ENCODE measurements around the gene PILRA.
A peak's percentile ranks its signal among the peaks of the same experiment; 100 is the strongest.
"Not testable (repeated sequence)": the region's sequence is repeated elsewhere in the genome, so short reads cannot be mapped to it uniquely, and the experiment has no call there.

PILRA gene

DNA sequence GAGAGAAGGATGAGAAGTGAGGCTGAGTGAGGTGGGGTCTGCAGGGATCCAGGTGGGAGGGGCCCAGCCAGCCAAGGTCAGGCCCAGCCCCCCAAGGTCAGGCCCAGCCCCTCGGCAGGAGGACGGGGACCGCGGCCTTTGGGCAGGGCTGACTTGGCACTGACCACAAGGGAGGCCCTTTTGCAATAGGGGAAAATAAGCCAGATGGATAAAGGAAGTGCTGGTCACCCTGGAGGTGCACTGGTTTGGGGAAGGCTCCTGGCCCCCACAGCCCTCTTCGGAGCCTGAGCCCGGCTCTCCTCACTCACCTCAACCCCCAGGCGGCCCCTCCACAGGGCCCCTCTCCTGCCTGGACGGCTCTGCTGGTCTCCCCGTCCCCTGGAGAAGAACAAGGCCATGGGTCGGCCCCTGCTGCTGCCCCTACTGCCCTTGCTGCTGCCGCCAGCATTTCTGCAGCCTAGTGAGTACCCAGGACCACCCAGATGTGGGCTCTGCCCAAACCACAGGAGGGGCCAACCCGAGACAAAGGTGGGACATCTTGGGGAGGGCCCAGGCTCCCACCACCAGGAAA, at the start of gene PILRA:
PILRA (plus strand) TSS at position 227 of the 571 bp plus-strand sequence; CDS start at position 397, 170 bp downstream.
- Histone ChIP-seq H3K27ac (peak within 1 kb of the TSS; percentile 23 to 78), H3K4me3 (peak within 1 kb of the TSS; percentile 51)
- no peak for DNase-seq (ENCODE audit: low spot score)

DNA sequence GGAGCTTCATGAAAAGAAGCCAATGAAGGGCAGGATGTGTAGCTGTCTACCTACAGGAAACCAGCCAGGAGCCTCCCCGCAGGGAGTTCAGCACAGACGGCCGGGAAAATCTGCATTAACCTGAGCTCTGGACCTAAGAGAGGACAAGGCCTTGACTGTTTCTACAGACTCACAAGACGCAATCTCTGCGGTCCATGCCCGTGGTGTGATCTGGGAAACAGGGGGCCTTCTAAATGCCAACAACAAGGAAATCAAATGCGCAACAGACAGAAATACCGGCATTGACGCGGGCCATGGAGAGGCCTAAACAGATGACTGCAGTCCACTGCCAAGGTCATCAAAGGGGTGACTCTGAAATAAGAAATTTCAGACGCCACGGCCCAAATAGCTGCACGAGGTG, 49.1 kb upstream of the PILRA start:
- not testable (repeated sequence) for DNase-seq (ENCODE audit: low spot score); H3K4me3 ChIP-seq; H3K27ac ChIP-seq

More for the DNA sequence above, at the start of gene PILRA:
- TF ChIP-seq, protein P1, sequence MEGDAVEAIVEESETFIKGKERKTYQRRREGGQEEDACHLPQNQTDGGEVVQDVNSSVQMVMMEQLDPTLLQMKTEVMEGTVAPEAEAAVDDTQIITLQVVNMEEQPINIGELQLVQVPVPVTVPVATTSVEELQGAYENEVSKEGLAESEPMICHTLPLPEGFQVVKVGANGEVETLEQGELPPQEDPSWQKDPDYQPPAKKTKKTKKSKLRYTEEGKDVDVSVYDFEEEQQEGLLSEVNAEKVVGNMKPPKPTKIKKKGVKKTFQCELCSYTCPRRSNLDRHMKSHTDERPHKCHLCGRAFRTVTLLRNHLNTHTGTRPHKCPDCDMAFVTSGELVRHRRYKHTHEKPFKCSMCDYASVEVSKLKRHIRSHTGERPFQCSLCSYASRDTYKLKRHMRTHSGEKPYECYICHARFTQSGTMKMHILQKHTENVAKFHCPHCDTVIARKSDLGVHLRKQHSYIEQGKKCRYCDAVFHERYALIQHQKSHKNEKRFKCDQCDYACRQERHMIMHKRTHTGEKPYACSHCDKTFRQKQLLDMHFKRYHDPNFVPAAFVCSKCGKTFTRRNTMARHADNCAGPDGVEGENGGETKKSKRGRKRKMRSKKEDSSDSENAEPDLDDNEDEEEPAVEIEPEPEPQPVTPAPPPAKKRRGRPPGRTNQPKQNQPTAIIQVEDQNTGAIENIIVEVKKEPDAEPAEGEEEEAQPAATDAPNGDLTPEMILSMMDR (IDR thresholded peaks at IDR 0.05) = no peak

DNA sequence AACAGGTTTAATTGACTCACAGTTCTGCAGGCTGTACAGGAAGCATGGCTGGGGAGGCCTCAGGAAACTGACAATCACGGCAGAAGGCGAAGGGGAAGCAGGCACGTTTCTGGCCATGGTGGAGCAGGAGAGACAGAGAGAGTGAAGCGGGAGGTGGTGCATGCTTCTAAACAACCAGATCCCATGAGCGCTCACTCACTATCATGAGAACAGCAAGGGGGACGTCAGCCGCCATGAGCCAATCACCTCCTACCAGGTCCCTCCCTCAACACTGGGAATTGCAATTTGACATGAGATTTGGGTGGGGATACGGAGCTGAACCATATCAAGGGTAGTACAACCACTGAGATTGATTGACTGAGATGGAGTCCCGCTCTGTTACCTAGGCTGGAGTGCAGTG, 47.6 kb upstream of the PILRA start:
- DNase-seq (ENCODE audit: low spot score); H3K27ac ChIP-seq; H3K4me3 ChIP-seq: not testable (repeated sequence)

DNA sequence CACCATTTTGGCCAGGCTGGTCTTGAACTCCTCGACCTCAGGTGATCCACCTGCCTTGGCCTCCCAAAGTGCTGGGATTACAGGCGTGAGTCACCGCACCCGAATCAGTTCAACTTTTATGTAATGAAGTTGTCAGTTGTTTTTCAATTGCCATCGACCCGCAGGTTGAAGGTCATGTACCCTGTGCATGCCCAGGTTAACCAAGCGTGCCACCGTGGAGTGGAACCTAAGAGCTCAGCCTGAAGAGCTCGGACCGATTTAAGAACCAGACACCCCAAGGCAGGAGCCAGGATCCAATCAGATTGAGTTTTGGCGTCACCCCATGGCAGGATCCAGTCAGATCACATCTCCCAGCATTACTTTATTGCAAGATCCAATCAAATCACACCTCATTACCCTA, 46.4 kb upstream of the PILRA start:
- DNase-seq (ENCODE audit: low spot score); H3K4me3 ChIP-seq; H3K27ac ChIP-seq: not testable (repeated sequence)

DNA sequence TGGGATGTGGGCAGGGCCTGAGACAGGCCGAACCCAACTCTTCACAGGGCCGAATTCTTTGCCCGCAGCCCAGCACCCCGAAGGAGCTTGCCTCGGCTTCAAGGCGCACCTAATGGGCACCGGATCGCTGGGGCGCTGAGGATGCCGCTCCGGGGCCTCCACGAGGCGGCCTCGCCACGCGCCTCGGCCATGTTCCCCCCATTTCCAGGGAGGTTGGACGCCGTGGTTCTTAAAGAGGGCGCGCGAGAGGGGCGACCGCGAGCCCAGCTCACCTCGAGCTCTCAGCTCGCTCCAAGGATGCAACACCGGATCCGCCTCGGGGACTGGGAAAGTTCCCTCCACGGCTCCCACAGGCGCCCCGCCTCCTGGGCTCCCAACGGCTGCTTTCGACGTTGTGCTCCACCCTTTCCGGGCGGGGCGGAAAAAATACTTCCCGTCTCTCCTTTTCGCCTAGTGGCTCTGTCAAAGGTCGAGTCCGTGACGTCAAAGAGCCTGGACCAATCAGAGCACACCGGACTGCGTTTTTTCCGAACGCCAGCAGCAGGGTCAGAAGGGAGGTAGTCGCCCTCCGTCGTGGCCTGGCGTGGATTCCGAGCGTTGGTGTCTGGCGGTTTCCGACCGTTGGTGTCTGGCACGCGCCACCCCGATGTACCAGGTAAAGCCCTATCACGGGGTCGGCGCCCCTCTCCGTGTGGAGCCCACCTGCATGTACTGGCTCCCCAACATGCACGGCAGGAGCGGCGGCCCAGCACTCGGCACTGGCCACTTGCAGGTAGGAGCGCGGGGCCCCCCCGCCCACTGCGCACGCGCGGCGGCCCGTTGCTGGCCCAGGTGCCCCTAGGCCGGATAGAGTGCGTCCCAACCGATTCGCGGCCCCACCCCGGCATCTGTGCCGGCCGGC, 37.5 kb upstream of the PILRA start:
- Histone ChIP-seq H3K4me3 (peak overlapping the region; percentile 95), H3K27ac (peak overlapping the region; percentile 91 to 98)
- DNase-seq (ENCODE audit: low spot score) = peak; percentile 96

DNA sequence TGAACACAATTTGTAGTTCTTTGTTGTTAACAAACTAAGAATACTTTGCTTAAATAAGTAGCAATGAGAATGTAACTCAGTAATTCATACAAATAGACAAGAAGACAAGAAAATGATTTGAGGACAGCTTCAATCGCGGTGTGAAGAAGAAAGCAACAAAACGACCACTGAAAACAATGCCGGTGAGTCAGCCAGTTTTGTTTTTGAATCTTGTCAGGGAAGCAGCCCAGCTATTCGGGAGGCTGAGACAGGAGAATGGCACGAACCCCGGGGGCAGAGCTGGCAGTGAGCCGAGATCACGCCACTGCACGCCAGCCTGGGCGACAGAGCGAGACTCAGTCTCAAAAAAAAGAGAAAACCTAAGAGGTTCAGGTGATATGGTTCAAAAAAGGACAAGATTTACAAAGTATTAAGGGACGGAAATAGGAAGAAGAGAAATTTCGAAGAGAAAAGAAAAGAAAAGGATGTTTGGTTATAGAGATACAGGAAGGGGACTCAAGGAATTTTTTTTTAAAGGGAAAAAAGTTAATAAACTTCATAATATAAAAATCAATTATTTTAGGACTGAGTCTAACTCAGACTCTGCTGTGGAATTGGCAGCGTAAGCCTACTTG, 35.1 kb upstream of the PILRA start:
- not testable (repeated sequence) for H3K4me3 ChIP-seq; H3K27ac ChIP-seq; DNase-seq (ENCODE audit: low spot score)

DNA sequence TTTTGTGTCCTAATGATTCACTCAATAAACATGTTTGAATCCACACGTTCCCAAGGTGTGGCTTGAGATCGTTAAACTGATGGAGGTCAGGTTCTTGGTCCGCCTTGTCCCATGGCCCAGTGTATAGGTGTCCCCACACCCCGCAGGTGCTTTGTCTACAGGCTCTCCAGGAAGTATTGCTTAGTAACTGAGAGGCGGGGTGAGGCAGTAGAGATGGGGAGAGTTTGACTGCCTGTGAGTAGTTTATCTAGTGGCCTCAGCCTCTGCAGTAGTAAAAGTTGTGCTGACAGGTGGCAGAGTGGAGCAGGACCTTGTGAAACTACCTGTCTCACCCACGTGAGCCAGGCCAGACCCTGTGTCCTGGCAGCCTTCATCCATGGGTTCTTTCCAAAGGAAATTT, 32.0 kb upstream of the PILRA start:
- H3K27ac ChIP-seq; H3K4me3 ChIP-seq; DNase-seq (ENCODE audit: low spot score): not testable (repeated sequence)

DNA sequence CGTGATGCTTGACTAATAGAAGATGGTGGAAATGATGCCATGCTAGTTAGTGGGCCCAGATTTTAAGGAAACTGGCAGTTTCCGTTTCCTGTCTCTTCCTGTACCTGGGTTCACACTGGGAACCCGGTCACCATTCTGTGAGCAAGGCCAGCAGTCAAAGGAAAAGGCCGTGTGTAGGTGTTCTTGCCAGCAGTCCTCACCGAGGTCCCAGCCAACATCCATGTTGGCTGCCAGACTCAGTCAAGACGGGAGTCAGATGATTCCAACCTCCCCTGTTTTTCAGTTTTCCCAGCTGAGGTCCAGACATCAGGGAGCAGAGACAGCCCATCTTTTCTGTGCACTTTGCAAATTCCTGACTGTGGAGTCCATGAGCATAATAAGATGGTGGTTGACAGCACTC, 30.5 kb upstream of the PILRA start:
- Histone ChIP-seq H3K27ac (no peak overlapping the region), H3K4me3 (no peak overlapping the region)
- no peak for DNase-seq (ENCODE audit: low spot score)
- TF ChIP-seq, protein P1 (IDR thresholded peaks at IDR 0.05) = no peak

DNA sequence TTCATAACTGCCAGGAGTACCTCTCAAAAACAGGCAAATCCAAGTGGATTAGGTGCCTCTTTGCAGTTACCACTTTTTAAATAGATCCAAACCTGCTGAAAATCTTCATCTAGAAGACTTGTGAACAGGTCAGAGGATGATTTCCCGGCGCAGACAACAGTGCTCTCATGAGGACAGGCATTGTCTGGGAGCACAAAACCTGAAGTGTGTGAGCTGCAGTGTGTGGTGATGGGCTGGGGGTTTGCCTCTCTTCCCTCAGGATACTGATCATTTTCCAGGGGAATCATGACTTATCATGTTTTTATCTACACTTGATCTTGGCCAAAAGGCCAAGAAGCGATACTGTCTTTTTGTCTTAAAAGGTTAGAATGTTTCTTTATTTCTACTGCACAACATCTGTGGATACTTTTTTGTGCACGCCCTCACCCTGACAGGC, 29.1 kb upstream of the PILRA start:
- DNase-seq (ENCODE audit: low spot score); H3K27ac ChIP-seq; H3K4me3 ChIP-seq: not testable (repeated sequence)

DNA sequence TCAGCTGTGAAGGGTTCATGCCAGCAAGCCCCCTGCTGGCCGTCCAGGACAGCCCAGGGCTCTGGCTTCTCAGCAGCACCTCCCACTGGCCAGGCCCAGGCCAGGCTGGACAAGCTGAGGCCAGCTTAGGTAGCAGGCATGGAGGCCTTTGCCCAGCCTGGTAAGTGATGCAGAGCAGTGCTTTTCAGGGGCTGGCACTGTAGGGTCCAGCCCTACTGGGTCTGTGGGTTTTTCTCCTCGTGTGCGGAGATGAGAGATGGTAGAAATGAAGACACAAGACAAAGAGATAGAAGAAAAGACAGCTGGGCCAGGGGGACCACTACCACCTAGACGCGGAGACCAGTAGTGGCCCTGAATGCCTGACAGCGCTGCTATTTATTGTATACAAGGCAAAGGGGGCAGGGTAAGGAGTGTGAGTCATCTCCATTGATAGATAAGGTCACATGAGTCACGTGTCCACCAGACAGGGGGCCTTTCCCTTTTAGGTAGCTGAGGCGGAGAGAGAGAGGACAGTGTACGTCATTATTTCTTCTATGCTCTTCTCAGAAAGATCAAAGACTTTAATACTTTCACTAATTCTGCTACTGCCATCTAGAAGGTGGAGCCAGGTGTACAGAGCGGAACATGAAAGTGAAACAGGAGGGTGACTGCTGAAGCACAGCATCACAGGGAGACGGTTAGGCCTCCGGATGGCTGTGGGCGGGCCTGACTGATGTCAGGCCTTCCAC, 28.6 kb upstream of the PILRA start:
- H3K27ac ChIP-seq = peak overlapping the region; percentile 20 to 31
- not testable (repeated sequence) for DNase-seq (ENCODE audit: low spot score); H3K4me3 ChIP-seq

DNA sequence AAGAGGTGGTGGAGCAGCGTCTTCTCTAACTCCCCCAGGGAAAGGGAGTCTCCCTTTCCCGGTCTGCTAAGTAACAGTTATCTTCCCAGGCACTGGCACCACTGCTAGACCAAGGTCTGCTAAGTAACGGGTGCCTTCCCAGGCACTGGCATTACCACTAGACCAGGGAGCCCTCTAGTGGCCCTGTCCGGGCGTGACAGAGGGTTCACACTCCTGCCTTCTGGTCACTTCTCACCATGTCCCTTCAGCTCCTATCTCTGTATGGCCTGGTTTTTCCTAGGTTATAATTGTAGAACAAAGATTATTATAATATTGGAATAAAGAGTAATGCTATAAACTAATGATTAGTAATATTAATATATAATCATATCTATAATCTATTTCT, 28.0 kb upstream of the PILRA start:
- TF ChIP-seq, protein P1 (IDR thresholded peaks at IDR 0.05) = peak; percentile 32
- H3K27ac ChIP-seq; H3K4me3 ChIP-seq; DNase-seq (ENCODE audit: low spot score): not testable (repeated sequence)
